SIG-M5 treated with dmso at 0.1 percent for 504 hours (cell line): ENCODE data around the gene SLC25A18.
"Not testable (repeated sequence)": the region's sequence is repeated elsewhere in the genome, so short reads cannot be mapped to it uniquely, and the experiment has no call there.

ENCODE experiments used
- DNase-seq: peaks from one replicate; lab custom pipeline; 2025; ENCODE audit not compliant: unreplicated experiment; lab: John Stamatoyannopoulos, UW

Gene SLC25A18, protein sequence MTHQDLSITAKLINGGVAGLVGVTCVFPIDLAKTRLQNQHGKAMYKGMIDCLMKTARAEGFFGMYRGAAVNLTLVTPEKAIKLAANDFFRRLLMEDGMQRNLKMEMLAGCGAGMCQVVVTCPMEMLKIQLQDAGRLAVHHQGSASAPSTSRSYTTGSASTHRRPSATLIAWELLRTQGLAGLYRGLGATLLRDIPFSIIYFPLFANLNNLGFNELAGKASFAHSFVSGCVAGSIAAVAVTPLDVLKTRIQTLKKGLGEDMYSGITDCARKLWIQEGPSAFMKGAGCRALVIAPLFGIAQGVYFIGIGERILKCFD

DNA sequence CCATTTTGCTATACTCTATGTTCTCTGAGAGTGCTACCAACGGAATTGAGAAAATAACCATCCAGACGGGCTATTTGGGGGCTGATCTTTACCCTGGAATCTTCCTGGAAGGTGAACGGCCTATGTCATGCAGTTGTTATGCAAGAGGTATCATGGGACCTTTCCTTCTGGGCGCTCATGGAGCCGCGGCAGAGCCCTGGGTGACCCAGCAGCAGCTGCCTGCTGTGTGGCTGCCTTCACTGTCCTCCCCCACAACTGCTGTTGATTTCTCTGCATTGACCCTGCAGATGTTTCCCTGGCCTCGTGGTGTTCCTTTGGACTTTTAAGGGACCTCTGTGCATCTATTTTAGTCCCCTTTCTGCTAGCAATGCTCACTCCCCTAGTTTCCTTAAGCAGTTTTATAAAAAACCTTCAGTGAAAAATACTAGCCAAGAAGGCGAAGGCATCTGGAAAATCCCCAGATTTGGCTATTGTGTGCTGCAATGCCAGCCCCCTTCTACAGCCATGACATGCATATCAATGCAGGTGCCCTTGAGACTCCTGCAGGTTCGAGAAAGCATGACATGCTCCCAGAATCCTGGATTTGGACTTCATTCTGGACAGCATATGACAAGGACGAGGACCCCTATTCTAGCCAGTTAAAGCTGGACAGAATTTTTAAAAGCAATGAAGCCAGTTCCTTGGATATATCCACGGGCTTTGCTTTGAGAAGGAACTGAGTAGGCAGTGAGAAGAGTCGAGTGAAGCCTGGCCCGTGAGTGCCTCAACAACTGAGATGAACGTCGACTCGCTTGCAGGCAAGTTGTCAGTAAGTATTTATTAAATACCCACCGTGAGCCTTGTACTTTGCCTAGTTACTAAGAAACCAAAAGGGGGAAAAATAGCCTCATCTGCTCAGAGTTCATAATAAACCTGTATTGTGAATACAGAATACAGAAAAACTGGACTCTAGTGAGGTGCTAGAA lies at the start of gene SLC25A18:
Gene SLC25A18, plus strand, starts transcription at position 593 of the 965 bp plus-strand sequence. CDS start 16,447 bp downstream, outside the sequence.
- DNase-seq: no peak

DNA sequence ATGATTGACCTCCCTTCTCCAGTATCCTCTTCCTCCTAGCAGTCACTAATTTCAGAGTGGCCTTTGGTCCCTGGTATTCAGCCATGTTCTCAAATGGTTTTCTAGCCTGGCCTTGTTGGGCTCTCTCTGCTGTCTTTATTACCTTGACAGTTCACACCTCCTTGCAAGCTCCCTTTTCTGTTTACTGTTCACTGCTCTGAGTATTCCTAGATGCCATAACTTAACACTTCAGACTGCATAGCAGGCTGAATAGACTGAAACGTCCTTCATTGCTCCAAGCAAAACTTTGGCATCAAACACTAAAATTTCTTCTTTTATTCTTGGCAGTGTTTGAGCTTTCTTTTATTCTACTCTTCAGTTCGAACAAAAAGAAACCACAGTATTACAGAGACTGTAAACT lies 49.7 kb upstream of the SLC25A18 start:
- DNase-seq: no peak

DNA sequence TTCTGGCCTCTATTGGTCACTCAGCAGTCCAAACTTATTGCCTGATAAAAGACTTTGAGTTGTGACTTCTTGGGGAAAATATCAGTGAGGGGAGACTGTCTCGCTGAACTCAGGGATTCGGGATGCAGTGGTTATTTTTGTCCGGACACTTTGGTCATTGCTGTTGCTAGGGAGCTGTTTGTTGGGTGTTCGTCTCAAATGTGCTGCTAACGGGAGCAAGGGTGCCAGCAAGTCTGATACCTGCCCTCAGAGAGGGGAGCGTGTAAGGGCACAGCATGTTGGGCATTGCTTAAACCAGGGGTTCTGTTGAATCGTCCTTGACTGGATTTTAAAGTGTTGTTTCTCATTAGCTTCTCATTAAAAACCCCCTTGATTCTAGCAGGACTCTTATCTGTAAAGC lies 49.2 kb upstream of the SLC25A18 start:
- no peak for DNase-seq

DNA sequence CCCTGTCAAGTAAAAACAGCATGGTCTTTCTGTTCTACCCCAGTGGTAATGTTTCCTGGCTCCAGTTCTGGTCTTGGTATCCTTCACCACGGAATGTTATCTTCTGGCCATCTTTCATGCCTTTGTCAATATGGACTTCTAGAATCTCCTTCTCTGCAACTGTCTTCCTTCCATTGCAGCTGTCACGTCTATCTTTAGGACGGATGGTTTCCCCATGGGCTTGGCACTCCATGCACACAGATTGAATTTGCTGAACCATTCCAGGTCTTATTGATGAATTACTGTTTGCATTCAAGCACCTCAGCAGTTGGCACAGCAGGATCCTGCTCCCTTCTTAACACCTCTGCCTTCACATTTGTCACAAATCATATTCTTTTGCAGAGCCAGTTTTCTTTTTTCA lies 44.9 kb upstream of the SLC25A18 start:
- DNase-seq: no peak

DNA sequence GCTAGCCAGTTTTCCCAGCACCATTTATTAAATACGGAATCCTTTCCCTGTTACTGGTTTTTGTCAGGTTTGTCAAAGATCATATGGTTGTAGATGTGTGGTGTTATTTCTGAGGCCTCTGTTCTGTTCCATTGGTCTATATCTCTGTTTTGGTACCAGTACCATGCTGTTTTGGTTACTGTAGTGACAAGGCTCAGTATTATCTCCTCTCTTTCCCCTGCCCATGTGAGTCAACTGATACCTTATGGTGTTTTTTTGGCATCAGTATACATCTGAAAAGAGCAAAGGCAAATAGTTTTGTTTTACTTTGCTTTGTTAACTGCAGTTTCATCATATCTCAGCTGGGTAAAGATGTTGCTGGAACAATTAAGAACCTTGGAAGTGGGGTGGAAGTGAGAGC lies 41.3 kb upstream of the SLC25A18 start:
- not testable (repeated sequence) for DNase-seq

DNA sequence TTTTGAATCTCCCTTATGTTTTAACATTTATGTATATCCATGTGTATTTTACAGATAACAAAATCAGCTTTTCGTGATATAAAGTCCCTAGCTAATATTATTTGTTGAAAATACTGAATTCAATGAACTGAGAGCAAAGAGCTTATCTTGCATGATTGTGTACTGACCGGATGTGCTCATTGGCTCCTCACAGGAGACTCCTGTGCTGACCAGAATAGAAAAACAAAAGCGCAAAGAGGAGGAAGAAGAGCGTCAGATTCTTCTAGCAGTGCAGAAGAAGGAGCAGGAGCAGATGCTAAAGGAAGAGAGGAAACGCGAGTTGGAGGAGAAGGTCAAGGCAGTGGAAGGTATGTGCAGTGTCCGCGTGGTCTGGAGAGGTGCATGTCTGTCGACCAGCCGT lies 39.4 kb upstream of the SLC25A18 start:
- no peak for DNase-seq

DNA sequence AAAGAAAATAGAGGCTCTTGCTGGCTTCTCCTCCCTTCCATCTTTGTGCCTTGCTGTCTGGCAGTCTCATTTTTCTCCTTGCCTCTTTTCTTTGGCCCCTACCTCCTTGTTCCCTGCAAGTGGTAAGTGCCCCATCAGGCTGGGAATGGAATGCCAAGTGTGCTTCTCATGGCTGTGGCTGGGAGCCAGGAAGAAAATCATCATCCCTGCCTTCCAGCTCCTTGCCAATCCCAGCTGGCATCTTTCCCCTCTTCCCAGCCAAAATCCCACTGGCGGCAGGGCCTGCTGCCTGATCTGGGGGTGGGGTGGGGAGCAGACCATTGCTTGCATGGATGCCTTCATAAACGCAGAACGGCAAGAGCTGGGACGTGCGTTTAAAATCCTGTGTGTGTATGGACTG lies 27.0 kb upstream of the SLC25A18 start:
- no peak for DNase-seq

DNA sequence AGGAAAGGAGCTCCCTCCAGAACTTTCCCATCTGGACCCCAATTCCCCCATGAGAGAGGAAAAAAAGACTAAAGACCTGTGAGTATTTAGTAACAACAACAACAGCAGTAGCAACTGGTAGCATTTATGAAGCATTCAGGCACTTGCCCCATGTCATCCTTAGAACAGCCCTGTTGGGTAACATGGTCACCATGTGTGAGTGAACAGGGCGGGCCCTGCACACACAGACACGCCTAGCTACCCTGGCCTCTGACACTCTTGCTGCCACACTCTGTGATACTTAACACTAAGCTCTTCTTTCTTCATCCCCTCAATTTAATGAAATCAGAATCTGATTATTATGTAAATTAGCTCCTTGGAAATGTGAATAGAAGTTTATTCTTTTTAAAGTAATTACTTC lies 26.1 kb upstream of the SLC25A18 start:
- DNase-seq: no peak

DNA sequence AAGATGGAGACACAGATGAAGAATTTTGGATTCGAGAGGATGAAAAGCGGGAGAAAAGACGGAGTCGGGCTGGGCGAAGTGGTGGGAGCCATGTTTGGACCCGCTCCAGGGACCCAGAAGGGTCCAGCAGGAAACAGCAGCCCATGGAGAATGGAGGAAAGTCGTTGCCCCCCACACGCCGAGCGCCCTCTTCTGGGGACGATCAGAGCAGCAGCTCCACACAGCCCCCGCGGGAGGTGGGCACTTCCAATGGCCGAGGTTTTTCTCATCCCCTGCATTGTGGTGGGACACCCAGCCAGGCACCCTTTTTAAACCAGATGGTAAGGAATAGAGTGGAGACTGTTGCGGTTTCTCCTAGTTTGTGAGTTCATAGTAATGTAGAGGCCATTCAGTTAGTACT lies 22.8 kb upstream of the SLC25A18 start:
- no peak for DNase-seq

DNA sequence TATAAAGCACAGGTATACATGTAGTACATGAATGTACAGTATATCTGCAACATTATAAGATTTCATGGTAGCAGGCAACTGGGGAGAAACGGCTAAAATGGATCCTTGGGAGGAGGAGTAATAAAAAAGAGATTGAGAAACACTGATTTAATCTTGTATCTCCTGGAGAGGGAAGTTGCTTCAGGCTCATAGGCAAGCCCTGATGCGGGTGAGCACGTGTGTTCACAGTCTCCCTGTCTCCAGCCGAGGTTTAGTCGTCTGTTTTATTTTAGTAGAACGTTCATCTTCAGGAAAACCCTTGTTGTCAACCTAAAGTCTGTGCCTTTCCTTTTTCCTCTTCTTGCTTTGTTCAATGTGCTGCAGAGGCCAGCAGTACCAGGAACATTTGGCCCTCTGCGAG lies 21.8 kb upstream of the SLC25A18 start:
- DNase-seq: no peak

DNA sequence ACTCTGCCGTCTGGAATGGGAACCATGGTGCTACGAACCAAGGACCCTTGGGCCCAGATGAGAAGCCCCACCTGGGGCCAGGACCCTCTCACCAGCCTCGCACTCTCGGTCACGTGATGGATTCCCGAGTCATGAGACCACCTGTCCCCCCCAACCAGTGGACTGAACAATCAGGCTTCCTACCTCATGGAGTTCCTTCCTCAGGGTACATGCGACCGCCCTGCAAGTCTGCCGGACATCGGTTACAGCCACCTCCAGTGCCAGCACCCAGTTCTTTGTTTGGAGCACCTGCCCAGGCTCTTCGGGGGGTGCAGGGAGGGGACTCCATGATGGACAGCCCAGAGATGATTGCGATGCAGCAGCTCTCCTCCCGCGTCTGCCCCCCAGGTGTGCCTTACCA lies 20.8 kb upstream of the SLC25A18 start:
- DNase-seq: no peak

DNA sequence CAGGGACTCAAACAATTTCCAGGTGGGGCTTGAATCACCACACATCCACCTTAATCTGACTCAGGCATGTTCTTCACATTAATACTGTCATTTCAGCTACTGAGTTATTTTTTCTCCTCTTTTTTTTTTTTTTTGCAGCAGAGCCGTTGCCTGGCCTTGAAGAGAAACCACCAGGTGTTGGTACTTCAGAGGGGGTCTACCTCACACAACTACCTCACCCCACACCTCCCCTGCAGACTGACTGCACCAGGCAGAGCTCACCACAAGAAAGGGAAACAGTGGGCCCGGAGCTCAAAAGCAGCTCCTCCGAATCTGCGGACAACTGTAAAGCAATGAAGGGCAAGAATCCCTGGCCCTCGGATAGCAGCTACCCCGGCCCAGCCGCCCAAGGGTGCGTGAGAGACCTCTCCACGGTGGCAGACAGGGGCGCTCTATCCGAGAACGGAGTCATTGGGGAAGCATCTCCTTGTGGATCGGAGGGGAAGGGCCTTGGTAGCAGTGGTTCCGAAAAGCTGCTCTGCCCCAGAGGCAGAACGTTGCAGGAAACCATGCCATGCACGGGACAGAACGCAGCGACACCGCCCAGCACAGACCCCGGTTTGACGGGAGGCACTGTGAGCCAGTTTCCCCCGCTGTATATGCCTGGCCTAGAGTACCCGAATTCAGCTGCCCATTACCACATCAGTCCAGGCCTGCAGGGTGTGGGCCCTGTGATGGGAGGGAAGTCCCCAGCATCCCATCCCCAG lies 15.1 kb upstream of the SLC25A18 start:
- no peak for DNase-seq

DNA sequence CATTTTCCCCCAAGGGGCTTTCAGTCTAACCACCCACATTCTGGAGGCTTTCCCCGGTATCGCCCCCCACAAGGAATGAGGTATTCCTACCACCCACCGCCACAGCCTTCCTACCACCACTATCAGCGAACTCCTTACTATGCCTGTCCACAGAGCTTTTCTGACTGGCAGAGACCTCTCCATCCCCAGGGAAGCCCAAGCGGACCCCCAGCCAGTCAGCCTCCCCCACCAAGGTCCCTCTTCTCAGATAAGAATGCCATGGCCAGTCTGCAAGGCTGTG lies 14.6 kb upstream of the SLC25A18 start:
- DNase-seq: no peak

DNA sequence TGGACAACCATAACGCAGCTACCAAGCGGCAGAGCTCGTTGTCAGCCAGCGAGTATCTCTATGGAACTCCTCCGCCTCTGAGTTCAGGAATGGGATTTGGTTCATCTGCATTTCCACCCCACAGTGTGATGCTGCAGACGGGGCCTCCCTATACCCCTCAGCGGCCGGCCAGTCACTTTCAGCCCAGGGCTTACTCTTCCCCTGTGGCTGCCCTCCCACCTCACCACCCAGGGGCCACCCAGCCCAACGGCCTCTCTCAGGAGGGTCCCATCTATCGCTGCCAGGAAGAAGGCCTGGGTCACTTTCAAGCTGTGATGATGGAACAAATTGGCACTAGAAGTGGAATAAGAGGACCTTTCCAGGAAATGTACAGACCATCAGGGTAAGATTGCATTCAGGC lies 14.1 kb upstream of the SLC25A18 start:
- no peak for DNase-seq

DNA sequence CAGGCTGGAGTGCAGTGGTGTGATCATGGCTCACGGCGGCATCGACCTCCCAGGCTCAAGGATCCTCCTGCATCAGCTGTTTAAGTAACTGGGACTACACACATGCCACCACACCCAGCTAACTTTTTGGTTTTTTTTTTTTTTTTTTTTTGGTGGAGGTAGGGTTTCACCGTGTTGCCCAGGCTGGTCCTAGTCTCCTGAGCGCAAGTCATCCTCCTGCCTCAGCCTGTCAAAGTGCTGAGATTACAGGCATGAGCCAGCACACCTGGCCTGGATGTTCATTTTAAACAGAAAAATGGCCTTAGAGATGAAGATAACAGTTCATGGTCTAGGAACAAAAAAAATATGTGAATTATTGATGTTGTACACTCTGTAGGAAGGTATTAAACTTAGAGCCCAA lies 13.6 kb upstream of the SLC25A18 start:
- no peak for DNase-seq

DNA sequence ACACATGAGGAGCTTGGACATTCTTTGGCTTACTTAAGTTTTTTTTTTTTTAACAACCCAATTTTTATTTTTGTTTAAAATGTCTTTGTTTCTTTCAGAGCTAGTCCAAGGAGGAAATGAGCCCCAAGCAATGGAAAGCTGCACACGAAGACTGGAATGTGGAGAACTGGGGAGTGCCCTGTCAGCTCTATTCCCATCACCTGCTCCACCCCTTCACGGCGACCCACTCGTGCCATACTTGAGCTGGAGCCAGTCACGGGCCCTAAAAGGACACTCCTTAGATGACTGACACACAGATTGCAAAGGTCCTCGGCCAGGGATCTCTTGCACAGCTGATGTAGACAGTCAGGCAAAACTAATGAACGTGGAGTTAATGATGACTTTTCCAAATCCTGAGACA lies 10.6 kb upstream of the SLC25A18 start:
- no peak for DNase-seq

DNA sequence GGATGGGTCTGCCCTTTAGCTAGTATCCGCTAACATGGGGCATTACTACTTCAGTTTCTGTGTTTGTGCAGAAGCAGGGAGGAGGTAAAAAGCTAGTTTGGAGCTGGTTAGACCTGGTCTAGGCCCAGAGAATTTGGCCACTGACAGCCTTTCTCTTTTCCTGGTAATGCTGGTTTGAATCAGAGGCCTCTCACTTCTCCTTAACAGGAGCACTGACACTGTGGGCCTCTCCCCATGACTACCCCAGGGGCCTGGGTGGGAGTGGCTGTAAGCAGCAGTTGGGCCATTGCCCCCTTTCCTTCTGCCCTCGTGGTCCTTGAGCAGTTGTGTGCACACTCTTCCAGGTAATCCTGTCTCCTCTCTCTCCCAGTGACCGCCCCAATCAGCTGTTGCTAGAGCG lies 8.5 kb upstream of the SLC25A18 start:
- DNase-seq: no peak

DNA sequence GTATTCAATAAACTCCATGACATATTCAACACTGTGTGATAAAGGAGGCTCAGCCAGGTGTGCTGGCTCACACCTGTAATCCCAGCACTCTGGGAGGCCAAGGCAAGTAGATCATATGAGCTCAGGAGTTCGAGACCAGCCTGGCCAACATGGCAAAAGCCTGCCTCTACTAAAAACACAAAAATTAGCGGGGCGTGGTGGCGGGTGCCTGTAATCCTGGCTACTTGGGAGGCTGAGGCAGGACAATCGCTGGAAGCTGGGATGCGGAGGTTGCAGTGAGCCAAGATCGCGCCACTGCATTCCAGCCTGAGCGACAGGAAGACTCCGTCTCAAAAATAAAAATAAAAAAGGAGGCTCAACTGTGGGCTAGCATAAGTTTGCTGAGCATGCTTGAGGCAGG lies 4.1 kb upstream of the SLC25A18 start:
- DNase-seq: no peak

DNA sequence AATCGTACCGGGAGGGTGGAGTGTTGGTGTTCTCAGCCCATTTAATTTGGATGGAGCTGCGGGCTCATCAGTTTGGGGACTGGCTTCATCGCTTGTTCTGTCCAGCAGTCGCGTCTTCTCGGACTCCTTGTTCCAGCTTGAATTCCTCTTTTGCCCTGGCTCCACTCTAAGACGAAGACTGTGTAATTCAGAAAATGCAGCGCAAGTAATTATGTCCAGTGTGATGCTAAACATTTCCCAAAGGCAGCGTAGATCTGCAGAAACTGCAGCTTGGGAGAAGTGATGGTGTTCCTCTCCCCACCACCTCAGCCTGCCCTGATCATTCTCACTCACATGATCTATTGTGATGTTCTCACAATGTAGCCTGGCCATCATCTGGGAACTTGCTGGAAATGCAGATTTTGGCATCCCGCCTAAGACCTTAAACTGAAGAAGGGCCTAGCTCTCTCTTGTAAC lies 666 bp downstream of the SLC25A18 start:
- no peak for DNase-seq

DNA sequence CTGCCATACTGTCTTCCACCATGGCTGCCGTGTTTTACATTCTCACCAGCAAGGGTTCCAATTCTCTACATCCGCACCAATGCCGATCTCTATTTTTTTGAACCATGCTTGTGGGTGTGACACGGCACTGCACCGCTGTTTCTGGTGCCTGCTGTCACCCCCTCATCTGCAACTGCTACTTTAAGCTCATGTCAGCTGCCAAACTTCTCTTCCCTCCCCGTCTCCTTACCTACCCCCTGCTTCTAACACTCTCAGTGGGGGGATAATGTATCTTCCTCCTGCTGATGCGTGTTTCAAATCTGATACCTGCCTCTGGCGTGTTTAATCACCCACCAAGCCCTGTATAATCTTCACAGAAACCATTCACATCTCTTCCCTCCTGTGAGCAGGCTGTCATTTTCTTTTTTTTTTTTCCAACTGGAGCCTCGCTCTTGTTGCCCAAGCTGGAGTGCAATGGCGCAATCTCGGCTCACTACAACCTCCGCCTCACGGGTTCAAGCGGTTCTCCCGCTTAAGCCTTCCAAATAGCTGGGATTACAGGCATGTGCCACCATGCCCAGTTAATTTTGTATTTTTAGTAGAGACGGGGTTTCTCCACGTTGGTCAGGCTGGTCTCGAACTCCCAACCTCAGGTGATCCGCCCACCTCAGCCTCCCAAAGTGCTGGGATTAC lies 2.9 kb downstream of the SLC25A18 start:
- not testable (repeated sequence) for DNase-seq

DNA sequence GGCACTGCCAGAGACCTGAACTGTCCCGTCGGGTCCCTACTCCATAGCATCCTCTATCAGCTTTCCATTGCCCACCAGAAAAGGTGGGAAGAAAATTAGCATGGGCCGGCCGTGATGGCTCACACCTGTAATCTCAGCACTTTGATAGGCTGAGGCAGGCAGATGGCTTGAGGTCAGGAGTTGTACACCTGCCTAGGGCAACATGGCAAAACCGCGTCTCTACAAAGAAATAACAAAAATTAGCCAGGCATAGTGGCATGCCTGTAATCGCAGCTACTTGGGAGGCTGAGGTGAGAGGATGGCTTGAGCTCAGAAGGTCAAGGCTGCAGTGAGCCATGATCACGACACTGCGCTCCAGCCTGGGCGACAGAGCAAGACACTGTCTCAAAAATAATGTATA lies 3.5 kb downstream of the SLC25A18 start:
- no peak for DNase-seq
